Colonic mucosa (tissue), 4 donors: ENCODE measurements around the gene ADSS2. TPM values are rescaled to one million over a fixed set of nuclear protein-coding genes. Genes with fewer than 3 reads are reported as not detected.

Experiments
- DNase-seq: peaks from one replicate; pipeline ENCODE4 v3.0.0-alpha.2; 2020
- H3K27ac ChIP-seq: fragments of 200-600 bp; one replicate; pipeline ENCODE4 v1.8.0; 2021
- H3K27me3 ChIP-seq: fragments of 200-600 bp; one replicate; pipeline ENCODE4 v1.8.0; 2021
- H3K36me3 ChIP-seq: fragments of 200-600 bp; one replicate; pipeline ENCODE4 v1.8.0; 2021
- H3K4me1 ChIP-seq: fragments of 200-600 bp; one replicate; pipeline ENCODE4 v1.8.0; 2021; ENCODE audit warnings: mild to moderate bottlenecking
- H3K4me3 ChIP-seq: fragments of 200-600 bp; one replicate; pipeline ENCODE4 v1.8.0; 2021
- H3K9ac ChIP-seq, 2 donors: one replicate each; pipeline ENCODE4 v1.7.0; 2013; ENCODE audit warnings: control low read depth in 2 of 2, low read depth in 2 of 2, low read length in 2 of 2
- H3K9me3 ChIP-seq: fragments of 200-600 bp; one replicate; pipeline ENCODE4 v1.8.0; 2021
- intact Hi-C: fragments of 100-400 bp; cut with DNase I; formaldehyde crosslinking; loops from one replicate; pipeline ENCODE4 v1.14.1; 2022
- total RNA-seq, 2 donors: library from RNA; stranded (reverse); fragmentation: NEBNext Ultra II Directional in 1 of 2; extraction: Animal tissue kit (Norgen Biotek cat#: 25700) in 1 of 2; gene quantifications; one replicate each; pipeline ENCODE4 v1.2.1, GENCODE V29; 2021
- TF ChIP-seq, protein P1 (sequence below): fragments of 200-600 bp; IDR thresholded peaks from one replicate; pipeline ENCODE4 v1.8.0; 2022; ENCODE audit warnings: antibody characterized with exemption, mild to moderate bottlenecking
- donor health status: healthy.
- donor health status: DM: no; HTN: no; CAD: no.
- donor health status: DM: no; HTN: no; CAD: no.

The ADSS2 gene
- total RNA-seq, 2 donors from 2014 or later: 40.8 to 48.6 TPM

- H3K4me3 ChIP-seq: no peak overlapping the region
- no peak overlapping the region for H3K27ac ChIP-seq
- intact Hi-C loops: no loop called here
- TF ChIP-seq, protein P1, sequence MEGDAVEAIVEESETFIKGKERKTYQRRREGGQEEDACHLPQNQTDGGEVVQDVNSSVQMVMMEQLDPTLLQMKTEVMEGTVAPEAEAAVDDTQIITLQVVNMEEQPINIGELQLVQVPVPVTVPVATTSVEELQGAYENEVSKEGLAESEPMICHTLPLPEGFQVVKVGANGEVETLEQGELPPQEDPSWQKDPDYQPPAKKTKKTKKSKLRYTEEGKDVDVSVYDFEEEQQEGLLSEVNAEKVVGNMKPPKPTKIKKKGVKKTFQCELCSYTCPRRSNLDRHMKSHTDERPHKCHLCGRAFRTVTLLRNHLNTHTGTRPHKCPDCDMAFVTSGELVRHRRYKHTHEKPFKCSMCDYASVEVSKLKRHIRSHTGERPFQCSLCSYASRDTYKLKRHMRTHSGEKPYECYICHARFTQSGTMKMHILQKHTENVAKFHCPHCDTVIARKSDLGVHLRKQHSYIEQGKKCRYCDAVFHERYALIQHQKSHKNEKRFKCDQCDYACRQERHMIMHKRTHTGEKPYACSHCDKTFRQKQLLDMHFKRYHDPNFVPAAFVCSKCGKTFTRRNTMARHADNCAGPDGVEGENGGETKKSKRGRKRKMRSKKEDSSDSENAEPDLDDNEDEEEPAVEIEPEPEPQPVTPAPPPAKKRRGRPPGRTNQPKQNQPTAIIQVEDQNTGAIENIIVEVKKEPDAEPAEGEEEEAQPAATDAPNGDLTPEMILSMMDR: no peak
- DNase-seq: no peak
- no peaks in the 10 kb centered on the region for H3K27me3 ChIP-seq
- no peak overlapping the region for H3K9ac ChIP-seq
- no peaks in the 10 kb centered on the region for H3K9me3 ChIP-seq
- H3K36me3 ChIP-seq: peaks cover 8% of the 10 kb centered on the region
- H3K4me1 ChIP-seq: no peaks in the 10 kb centered on the region
Observed at GRCh38 chr1:244422174-244422573, 29.5 kb downstream of the ADSS2 start.

GRCh38 chr1:244419024-244419423 lies 32.7 kb downstream of the ADSS2 start:
- TF ChIP-seq, protein P1: no peak
- peaks cover 15% of the 10 kb centered on the region for H3K36me3 ChIP-seq
- intact Hi-C loops: no loop called here

GRCh38 chr1:244414543-244414942 lies 37.2 kb downstream of the ADSS2 start:
- Histone ChIP-seq H3K4me3 (no peak overlapping the region), H3K9me3 (no peaks in the 10 kb centered on the region), H3K4me1 (no peaks in the 10 kb centered on the region), H3K36me3 (peaks cover 15% of the 10 kb centered on the region), H3K27me3 (no peaks in the 10 kb centered on the region), H3K9ac (no peak overlapping the region), H3K27ac (no peak overlapping the region)
- TF ChIP-seq, protein P1: no peak
- DNase-seq: no peak
- intact Hi-C loops: no loop called here

More at GRCh38 chr1:244419024-244419423, 32.7 kb downstream of the ADSS2 start:
- no peaks in the 10 kb centered on the region for H3K9me3 ChIP-seq
- H3K4me3 ChIP-seq: no peak overlapping the region
- no peak overlapping the region for H3K9ac ChIP-seq
- H3K27me3 ChIP-seq: no peaks in the 10 kb centered on the region
- no peak for DNase-seq
- H3K4me1 ChIP-seq: no peaks in the 10 kb centered on the region
- H3K27ac ChIP-seq: no peak overlapping the region

- intact Hi-C loops: no loop called here
- H3K27ac ChIP-seq: no peak overlapping the region
- H3K27me3 ChIP-seq: no peaks in the 10 kb centered on the region
- TF ChIP-seq, protein P1: no peak
- no peak overlapping the region for H3K4me3 ChIP-seq
- H3K36me3 ChIP-seq: peaks cover 15% of the 10 kb centered on the region
- no peak for DNase-seq
- H3K9me3 ChIP-seq: no peaks in the 10 kb centered on the region
- no peaks in the 10 kb centered on the region for H3K4me1 ChIP-seq
- H3K9ac ChIP-seq: no peak overlapping the region
Observed at GRCh38 chr1:244413736-244414135, 38.0 kb downstream of the ADSS2 start.

DNA sequence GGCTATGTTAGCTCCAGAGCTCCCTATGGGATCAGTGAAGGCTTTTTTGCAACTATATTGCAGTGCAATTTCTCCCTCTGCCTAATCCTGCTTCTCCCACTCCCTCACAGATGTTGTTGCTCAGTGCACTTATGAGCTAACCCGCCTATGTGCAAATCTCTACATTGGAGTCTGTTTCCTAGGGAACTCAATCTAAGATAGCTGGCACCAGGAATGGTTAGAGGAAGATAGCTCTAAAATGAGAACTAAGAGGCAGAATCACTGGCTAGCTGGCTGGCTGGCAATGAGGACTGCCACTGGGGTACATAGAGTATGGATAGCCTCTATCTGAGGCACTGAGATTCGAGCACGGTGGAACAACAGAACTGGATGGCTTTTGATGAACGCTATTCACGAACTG lies 39.5 kb downstream of the ADSS2 start:
- no peaks in the 10 kb centered on the region for H3K9me3 ChIP-seq
- no peaks in the 10 kb centered on the region for H3K27me3 ChIP-seq
- TF ChIP-seq, protein P1: no peak
- no peak overlapping the region for H3K27ac ChIP-seq
- H3K9ac ChIP-seq: no peak overlapping the region
- no peak overlapping the region for H3K4me3 ChIP-seq
- H3K36me3 ChIP-seq: peaks cover 8% of the 10 kb centered on the region
- no peak for DNase-seq
- no peaks in the 10 kb centered on the region for H3K4me1 ChIP-seq
- intact Hi-C loops: no loop called here

GRCh38 chr1:244409701-244410100 lies 42.0 kb downstream of the ADSS2 start:
- Histone ChIP-seq H3K27me3 (no peaks in the 10 kb centered on the region), H3K9me3 (no peaks in the 10 kb centered on the region), H3K36me3 (no peaks in the 10 kb centered on the region), H3K9ac (no peak overlapping the region), H3K4me1 (no peaks in the 10 kb centered on the region), H3K27ac (no peak overlapping the region), H3K4me3 (no peak overlapping the region)
- DNase-seq: no peak
- intact Hi-C loops: no loop called here
- TF ChIP-seq, protein P1: no peak
